ENCODE data around the gene TRIO. TPM values are rescaled to one million over a fixed set of nuclear protein-coding genes. Genes with fewer than 3 reads are reported as not detected.
A peak's percentile ranks its signal among the peaks of the same experiment; 100 is the strongest.

Gene TRIO
- polyA plus RNA-seq, 10 donors = 151 to 228 (median 197) TPM

DNA sequence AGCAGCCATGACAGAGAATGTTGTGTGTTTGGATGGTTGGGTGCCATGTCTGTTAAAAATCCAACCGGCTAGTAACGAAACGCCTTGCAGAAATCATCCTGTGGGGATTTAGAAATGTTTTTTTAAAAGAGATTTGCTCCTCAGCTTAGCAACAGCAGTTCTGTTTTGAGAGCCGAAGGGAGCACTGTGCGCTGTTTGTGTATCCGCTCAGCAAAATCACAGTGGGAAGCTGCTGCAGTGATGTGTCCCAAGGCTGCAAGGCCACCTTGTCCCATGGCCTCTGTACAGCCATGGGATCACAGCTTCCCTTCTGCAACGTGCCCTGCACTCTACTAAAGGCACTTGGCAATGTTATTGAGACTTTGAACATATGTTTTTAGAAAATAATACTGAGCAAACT, 40.9 kb downstream of the TRIO start:
- DNase-seq = peak in 1 of 3 donors; percentile 49

GRCh38 chr5:14184725-14185124, 41.6 kb downstream of the TRIO start:
- no peak for DNase-seq

- no peak for DNase-seq
Measured at GRCh38 chr5:14185326-14186058, 42.4 kb downstream of the TRIO start.

DNA sequence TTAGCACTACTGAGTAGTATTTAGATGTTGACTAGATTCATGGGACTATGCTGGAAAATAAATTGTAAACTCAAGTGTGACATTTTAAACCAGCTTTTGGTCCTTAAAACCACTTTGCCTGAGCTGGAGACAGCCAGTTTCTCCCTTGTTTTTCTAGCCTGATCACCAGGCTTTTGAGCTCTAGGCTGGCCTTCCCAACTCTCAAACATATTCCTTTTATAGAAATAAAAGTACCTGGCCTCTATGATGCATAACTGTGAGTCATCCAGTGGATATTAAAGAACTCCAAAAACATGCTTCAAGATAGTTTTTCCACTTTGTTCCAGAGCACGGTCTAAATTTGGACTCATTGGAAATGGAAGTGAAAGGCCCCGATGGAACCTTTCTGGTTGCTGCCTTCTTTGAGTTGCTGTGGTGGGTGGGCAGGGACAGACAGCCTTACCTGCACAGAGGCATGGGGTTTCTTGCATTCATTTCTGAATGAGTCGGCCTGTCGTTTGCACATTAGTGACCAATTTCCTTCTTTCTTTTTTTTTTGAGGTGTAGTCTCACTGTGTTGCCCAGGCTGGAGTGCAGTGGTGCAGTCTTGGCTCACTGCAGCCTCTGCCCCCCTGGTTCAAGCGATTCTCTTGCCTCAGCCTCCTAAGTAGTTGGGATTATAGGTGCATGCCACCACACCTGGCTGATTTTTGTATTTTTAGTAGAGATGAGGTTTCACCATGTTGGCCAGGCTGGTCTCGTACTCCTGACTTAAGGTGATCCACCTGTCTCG, 43.1 kb downstream of the TRIO start:
- no peak for DNase-seq

GRCh38 chr5:14187157-14187556, 44.0 kb downstream of the TRIO start:
- DNase-seq = no peak

GRCh38 chr5:14187660-14188059, 44.5 kb downstream of the TRIO start:
- no peak for DNase-seq

DNA sequence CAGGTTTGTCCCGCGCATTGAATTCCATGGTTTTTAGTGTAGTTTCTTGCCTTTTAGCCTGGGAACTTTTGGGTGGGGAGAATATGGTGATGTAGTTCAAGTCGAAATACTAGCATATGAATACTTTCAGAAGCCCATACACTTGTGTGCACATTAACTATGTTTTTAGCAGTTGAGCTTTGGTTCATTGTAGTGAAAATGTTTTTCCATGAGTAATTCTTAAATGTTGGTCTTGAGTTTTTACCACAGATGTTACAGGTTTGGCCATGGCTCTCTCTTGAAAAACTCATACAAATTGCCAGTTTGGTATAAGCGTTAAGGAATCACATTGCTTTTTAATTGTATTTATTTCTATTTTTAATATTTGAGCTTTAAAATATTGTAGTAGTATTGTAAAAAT, 45.6 kb downstream of the TRIO start:
- no peak for DNase-seq

DNA sequence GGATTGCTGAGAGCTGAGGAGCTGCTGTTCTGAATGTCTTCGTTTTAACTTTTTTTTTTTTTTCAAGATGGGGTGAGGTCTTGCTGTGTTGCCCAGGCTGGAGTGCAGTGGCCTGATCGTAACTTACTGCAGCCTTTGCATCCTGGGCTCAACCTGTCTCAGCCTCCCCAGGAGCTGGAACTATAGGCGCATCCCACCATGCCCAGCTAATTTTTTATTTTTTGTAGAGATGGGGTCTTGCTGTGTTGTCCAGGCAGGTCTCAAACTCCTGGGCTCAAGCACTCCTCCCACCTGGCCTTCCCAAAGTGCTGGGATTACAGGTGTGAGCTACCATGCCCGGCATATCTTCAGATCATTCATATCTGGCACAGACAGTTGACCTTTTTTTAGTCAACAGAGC, 46.5 kb downstream of the TRIO start:
- DNase-seq = no peak

- peak in 2 of 3 donors; percentile 44 to 96 for DNase-seq
Measured at GRCh38 chr5:14190194-14191164, 47.3 kb downstream of the TRIO start.

DNA sequence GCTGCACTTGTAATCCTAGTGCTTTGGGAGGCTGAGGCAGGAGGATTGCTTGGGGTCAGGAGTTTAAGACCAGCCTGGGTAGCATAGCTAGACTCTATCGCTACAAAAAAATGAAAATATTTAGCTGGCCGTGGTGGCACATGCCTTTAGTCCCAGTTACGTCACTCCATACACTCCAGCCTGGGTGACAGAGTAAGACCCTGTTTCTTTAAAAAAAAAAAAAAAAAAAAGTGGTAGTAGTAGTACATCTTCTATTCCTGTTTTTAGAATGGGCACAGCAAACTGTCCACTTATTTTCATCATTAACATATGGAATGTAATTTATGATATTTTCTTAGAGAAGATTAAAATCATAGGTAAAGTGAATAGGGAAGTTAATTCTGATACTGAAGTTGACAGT, 48.2 kb downstream of the TRIO start:
- no peak for DNase-seq

DNA sequence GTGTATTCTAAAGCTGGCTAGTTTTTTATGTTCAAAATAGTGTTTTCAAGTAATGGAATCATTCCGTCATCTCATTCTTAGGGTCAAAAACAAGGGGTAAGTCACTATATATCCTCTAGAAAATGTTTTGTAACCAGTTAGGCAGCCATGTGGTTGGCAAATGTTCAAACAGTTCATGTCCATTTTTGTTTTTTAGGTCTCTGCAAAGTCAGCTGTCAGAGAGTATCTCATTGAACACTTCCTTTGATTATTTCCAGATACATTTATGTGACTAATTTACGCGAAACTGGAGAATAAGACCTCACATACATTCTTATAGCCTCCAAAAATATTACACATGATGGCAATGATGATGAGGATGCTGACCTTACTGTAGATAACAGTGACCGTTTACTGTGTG, 50.4 kb downstream of the TRIO start:
- DNase-seq = no peak

DNA sequence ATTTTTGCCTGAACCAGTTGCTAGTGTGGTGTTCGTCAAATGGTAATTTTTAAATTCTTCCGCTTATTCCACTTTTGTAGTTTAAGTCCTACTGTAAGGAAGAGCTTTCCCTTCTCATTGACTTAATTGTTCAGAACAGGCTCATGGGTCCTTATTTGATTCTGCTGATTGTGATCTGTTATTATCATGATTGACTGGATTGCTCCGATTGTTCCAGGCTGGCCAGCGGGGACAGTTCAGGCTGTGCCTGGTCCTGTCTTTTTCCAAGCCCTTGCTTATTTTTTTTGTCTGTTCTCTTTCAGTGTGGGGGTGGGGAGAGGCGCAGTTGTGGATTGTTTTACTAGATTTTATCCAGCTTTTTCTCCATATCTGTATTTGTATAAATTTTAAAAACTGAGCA, 52.4 kb downstream of the TRIO start:
- no peak for DNase-seq

DNA sequence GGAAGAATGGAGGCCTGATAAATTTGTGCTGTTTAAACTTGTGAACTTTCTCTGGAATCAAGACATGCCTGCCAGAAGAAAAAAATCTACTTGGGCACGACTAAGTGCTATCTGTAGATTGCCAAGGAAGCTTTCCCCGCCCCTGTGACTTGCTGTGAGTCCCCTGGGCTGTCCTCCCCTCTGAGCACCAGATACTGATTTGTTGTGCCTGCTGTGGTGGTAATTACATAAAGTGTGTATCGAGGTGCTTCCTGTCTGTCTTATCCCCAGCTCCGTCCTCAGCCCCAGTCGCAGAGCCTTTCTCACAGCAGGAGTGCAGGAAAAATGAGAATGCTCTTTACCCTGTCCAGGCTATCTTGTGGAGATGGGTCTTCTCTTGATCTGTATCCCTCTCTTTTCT, 53.9 kb downstream of the TRIO start:
- no peak for DNase-seq

DNA sequence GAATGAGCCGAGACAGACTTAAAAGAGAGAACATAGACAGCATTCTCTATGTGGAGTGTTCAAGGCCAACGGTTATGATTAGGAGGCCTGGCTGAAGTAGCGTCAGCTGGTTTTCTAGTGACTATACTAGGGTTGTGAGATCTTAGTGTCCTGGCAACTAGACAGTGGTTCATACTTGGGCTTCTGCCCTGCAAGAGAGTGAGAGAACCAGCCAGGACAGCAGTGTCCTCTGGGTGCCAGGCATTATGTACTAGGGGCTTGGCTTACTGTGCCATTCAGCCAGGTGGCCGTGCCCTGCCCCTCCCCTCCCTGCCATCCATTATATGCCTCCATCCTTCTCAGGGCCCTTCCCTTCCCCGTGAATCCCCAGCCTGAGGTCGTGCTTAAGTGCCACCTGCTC, 56.8 kb downstream of the TRIO start:
- no peak for DNase-seq

DNA sequence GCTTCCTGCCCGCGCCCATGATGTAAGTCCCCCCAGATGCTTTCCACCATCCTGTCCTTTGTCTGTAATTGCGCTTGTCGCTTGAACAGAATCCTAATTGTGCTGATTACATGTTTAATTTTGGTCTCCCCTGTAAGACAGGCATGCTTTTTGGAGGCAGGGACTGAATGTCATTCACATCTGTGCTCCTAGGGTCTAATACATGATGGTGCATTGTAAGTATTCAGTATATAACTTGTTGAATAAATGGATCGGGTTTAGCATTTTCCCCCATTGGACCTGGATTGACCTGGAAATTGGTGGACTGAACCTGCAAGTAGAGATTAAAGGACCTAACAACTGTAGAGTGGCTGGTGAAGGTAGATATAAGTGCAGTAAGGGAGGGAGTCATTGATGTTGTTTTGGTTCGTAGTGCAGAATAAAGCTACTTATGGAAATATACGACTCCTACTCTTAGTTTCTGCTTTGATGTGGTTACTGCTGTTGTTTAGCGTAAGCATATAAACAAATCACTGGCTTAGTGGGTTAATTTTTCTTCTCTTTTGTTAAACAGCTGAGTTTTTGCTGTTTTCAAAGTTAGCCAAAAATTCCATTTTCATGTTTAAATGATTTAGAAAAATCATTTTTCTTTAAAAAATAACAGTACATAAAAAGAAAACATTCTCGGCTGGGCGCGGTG, 57.3 kb downstream of the TRIO start:
- no peak for DNase-seq

DNA sequence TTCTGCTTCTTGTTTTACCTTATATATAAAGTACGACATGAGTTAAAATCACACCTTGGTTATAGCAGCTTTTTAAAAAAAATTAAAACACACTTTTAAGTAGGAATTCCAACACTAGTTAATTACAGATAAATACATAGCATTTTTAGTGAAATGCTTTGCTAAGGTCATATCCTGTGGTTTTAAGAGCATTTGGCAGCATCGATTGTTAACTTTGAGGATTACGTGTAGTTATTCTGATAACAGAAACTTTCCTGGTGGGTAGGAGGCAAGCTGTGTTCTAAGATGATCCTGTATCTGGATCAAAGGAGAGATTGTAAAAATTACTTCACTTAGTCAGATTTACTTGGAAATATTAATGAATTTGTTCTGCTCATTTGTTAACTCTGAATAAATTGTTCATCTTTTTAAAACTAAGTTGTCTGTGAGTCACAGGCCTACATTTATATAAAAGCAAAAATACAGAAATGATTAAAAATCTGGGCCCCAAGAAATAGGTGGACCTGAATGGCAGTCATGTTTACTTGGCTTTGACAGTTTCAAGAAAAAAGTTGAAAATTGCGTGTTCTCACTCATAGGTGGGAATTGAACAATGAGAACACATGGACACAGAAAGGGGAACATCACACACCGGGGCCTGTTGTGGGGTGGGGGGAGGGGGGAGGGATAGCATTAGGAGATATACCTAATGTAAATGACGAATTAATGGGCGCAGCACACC, 58.3 kb downstream of the TRIO start:
- no peak for DNase-seq

GRCh38 chr5:14202462-14202861, 59.3 kb downstream of the TRIO start:
- no peak for DNase-seq

- no peak for DNase-seq
Measured at GRCh38 chr5:14204011-14204670, 61.0 kb downstream of the TRIO start.

GRCh38 chr5:14204785-14205321, 61.7 kb downstream of the TRIO start:
- DNase-seq = peak in 2 of 3 donors; percentile 52 to 80
